ENCODE data around the gene MLLT3. TPM values are rescaled to one million over a fixed set of nuclear protein-coding genes. Genes with fewer than 3 reads are reported as not detected.

MLLT3 gene
- total RNA-seq, 2 experiments from 2014 or later = 112 TPM

- Mint-ChIP-seq H3K27ac (peak overlapping the region; percentile 73), H3K27me3 (no peaks in the 10 kb centered on the region), H3K4me1 (peaks cover 76% of the 10 kb centered on the region), H3K9me3 (no peaks in the 10 kb centered on the region), H3K4me3 (no peak overlapping the region), H3K36me3 (peaks cover 20% of the 10 kb centered on the region)
- POLR2A ChIA-PET = interaction anchor here (0.6 to 1.1 kb wide), 2 partner anchors 64 to 126 kb away, joined by 3 to 4 read pairs; partner anchors contain the start of genes FOCAD and MLLT3
- ATAC-seq (ENCODE audit: low read depth) (no peak), DNase-seq (no peak)
Measured at GRCh38 chr9:20557890-20558565, 64.3 kb downstream of the MLLT3 start.

DNA sequence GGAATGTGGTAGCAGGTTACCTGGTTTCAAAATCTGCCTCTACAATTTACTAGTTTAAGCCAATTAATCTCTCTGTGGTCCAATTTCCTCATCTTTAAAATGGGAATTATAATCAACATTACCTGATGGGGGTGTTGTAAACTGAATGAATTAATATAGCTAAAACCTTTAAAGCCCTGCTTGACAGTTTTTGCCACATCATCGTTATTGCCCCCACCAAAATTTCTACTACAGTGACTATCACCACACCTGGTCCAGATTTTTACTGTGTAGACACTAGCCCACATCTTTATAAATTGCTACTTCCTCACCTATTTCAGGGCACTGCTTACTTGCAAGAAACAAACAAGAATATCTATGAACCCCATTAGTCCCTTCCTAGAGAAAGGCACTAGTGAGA is 65.0 kb downstream of the MLLT3 start:
- Mint-ChIP-seq H3K4me3 (no peak overlapping the region), H3K9me3 (no peaks in the 10 kb centered on the region), H3K27me3 (no peaks in the 10 kb centered on the region), H3K4me1 (peaks cover 74% of the 10 kb centered on the region), H3K27ac (peak overlapping the region; percentile 73), H3K36me3 (peaks cover 20% of the 10 kb centered on the region)
- DNase-seq (no peak), ATAC-seq (ENCODE audit: low read depth) (no peak)
- POLR2A ChIA-PET = no interaction called here

DNA sequence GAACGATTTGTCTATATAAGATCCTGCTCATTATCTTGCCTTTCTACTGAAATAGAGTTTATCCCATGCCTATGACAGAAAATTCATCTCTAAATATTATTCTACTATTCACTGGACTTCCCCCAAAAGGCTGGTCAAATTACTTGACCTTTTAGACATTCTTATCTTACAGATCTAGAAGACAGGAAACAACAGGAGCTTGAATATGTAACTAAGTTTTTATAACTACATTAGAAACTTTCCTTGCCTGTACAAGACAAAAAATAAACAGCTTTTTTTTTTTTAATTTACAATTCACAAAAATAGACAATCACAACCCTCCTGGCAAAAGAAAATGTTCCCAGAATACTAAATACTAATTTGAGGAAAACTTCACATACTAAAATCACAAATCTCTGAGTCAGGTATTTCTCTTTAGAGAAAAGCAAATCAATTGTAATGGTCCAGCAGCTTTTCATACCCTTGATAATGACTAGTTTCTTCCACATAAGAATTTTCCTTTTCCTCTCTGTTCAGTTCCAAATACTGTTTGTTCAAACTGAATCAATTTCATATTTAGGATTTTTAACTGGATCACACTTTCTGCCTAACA is 68.6 kb downstream of the MLLT3 start:
- POLR2A ChIA-PET = interaction anchor here (0.7 to 2.7 kb wide), 3 partner anchors 66 to 344 kb away, joined by 3 to 11 read pairs (median 9); partner anchors contain the start of gene MLLT3

DNA sequence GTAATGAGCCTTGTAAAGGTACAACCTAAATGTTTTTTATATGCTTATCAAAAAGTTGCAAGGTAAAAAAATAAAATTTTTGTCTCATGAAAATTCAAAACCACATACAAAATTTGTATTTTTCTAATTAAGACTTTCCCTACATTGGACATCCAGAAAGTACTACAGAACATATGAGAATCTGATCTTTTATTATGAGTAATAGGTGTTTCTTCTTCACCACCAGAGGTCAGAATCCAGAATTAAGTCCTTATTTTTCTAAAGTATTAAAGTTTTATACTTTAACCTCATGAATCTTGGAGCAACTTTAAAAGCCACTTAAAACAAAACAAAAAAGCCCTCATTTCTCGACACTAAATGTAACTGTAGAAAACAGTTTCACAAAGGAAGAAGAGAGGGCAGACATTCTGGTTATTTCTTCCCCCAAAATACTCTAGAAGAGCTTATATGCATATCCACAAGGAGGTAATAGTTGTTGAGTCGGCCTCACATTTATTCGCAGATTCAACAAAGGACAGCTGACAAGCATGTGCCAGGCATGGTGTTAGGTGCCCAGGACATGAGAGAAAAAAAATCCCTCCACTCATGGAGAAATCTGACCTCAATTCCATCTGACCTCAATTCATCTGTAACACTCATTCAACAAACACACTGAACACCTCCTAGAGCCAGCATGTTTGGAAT is 69.3 kb downstream of the MLLT3 start:
- POLR2A ChIA-PET = interaction anchor here (0.7 to 2.7 kb wide), 3 partner anchors 66 to 344 kb away, joined by 3 to 11 read pairs (median 9); partner anchors contain the start of gene MLLT3
- peaks cover 4% of the 10 kb centered on the region for H3K9me3 Mint-ChIP-seq
- H3K36me3 Mint-ChIP-seq = peaks cover 36% of the 10 kb centered on the region
- H3K4me3 Mint-ChIP-seq = peak overlapping the region; percentile 71
- H3K27ac Mint-ChIP-seq = peak overlapping the region; percentile 84
- DNase-seq (no peak), ATAC-seq (ENCODE audit: low read depth) (peak; percentile 55)
- H3K4me1 Mint-ChIP-seq = peaks cover 66% of the 10 kb centered on the region
- no peaks in the 10 kb centered on the region for H3K27me3 Mint-ChIP-seq

More for the DNA sequence above, 68.6 kb downstream of the MLLT3 start:
- Mint-ChIP-seq H3K4me3 (peak overlapping the region; percentile 71), H3K36me3 (peaks cover 34% of the 10 kb centered on the region), H3K27me3 (no peaks in the 10 kb centered on the region), H3K9me3 (peaks cover 4% of the 10 kb centered on the region), H3K4me1 (peaks cover 70% of the 10 kb centered on the region), H3K27ac (peak overlapping the region; percentile 84)
- ATAC-seq (ENCODE audit: low read depth) (peak; percentile 17), DNase-seq (no peak)

- H3K27ac Mint-ChIP-seq = peak overlapping the region; percentile 84
- peaks cover 4% of the 10 kb centered on the region for H3K9me3 Mint-ChIP-seq
- ATAC-seq (ENCODE audit: low read depth) = peak; percentile 21
- POLR2A ChIA-PET = no interaction called here
- no peak for DNase-seq
- H3K27me3 Mint-ChIP-seq = no peaks in the 10 kb centered on the region
- H3K4me1 Mint-ChIP-seq = peaks cover 56% of the 10 kb centered on the region
- H3K4me3 Mint-ChIP-seq = peak overlapping the region; percentile 65
- H3K36me3 Mint-ChIP-seq = peaks cover 35% of the 10 kb centered on the region
Measured at GRCh38 chr9:20551835-20552234, 70.5 kb downstream of the MLLT3 start.

GRCh38 chr9:20551236-20551635 is 71.1 kb downstream of the MLLT3 start:
- H3K36me3 Mint-ChIP-seq = peaks cover 35% of the 10 kb centered on the region
- H3K27me3 Mint-ChIP-seq = no peaks in the 10 kb centered on the region
- ATAC-seq (ENCODE audit: low read depth) (no peak), DNase-seq (no peak)
- H3K4me1 Mint-ChIP-seq = peaks cover 56% of the 10 kb centered on the region
- POLR2A ChIA-PET = interaction anchor here (1.6 kb wide), 1 partner anchor 71 kb away, joined by 5 read pairs; the partner anchor contains the start of gene MLLT3
- peak overlapping the region; percentile 56 for H3K27ac Mint-ChIP-seq
- H3K4me3 Mint-ChIP-seq = peak overlapping the region; percentile 65
- peaks cover 4% of the 10 kb centered on the region for H3K9me3 Mint-ChIP-seq

GRCh38 chr9:20550326-20550725 is 72.0 kb downstream of the MLLT3 start:
- no peaks in the 10 kb centered on the region for H3K27me3 Mint-ChIP-seq

DNA sequence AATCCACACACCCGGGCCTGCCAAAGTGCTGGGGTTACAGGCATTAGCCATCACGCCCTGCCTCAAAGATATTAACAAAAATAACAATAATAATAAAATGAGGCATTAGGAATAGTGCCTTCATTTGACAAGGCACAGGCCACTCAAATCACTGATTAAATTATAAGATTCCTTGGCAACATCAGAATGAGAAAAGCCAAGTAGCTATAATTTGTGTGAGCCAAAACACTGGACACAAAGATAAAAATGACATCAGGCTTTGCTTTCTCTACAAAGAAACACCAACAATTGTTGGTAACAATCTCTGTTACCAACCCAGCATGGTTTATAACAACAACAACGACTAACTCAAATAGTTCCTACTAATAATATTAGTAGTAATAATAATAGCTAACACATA is 73.2 kb downstream of the MLLT3 start:
- H3K4me3 Mint-ChIP-seq = no peak overlapping the region
- peaks cover 45% of the 10 kb centered on the region for H3K4me1 Mint-ChIP-seq
- DNase-seq (no peak), ATAC-seq (ENCODE audit: low read depth) (no peak)
- POLR2A ChIA-PET = no interaction called here
- H3K27me3 Mint-ChIP-seq = no peaks in the 10 kb centered on the region
- peaks cover 47% of the 10 kb centered on the region for H3K36me3 Mint-ChIP-seq
- peaks cover 5% of the 10 kb centered on the region for H3K9me3 Mint-ChIP-seq
- no peak overlapping the region for H3K27ac Mint-ChIP-seq

More at GRCh38 chr9:20550326-20550725, 72.0 kb downstream of the MLLT3 start:
- Mint-ChIP-seq H3K4me3 (no peak overlapping the region), H3K36me3 (peaks cover 35% of the 10 kb centered on the region), H3K4me1 (peaks cover 52% of the 10 kb centered on the region), H3K27ac (peak overlapping the region; percentile 6), H3K9me3 (peaks cover 4% of the 10 kb centered on the region)
- ATAC-seq (ENCODE audit: low read depth) (no peak), DNase-seq (no peak)
- POLR2A ChIA-PET = interaction anchor here (1.6 kb wide), 1 partner anchor 72 kb away, joined by 5 read pairs; the partner anchor contains the start of gene MLLT3

- Mint-ChIP-seq H3K27me3 (no peaks in the 10 kb centered on the region), H3K9me3 (peaks cover 19% of the 10 kb centered on the region), H3K36me3 (peaks cover 66% of the 10 kb centered on the region), H3K4me3 (no peak overlapping the region), H3K4me1 (peaks cover 20% of the 10 kb centered on the region), H3K27ac (peak overlapping the region; percentile 42)
- ATAC-seq (ENCODE audit: low read depth) (no peak), DNase-seq (no peak)
- POLR2A ChIA-PET = no interaction called here
Measured at GRCh38 chr9:20545023-20545622, 77.2 kb downstream of the MLLT3 start.

- Mint-ChIP-seq H3K36me3 (peaks cover 82% of the 10 kb centered on the region), H3K27ac (no peak overlapping the region), H3K27me3 (no peaks in the 10 kb centered on the region), H3K9me3 (peaks cover 25% of the 10 kb centered on the region), H3K4me3 (no peak overlapping the region), H3K4me1 (peaks cover 25% of the 10 kb centered on the region)
- DNase-seq = no peak
- ATAC-seq (ENCODE audit: low read depth) = no peak
- POLR2A ChIA-PET = interaction anchor here (0.9 kb wide), 1 partner anchor 10 kb away, joined by 4 read pairs; no protein-coding TSS in a partner anchor
Measured at GRCh38 chr9:20540169-20540863, 82.0 kb downstream of the MLLT3 start.

- H3K27ac Mint-ChIP-seq = no peak overlapping the region
- POLR2A ChIA-PET = no interaction called here
- DNase-seq (no peak), ATAC-seq (ENCODE audit: low read depth) (no peak)
- H3K36me3 Mint-ChIP-seq = peaks cover 75% of the 10 kb centered on the region
- H3K4me1 Mint-ChIP-seq = peaks cover 23% of the 10 kb centered on the region
- no peaks in the 10 kb centered on the region for H3K27me3 Mint-ChIP-seq
- H3K9me3 Mint-ChIP-seq = peaks cover 24% of the 10 kb centered on the region
- H3K4me3 Mint-ChIP-seq = no peak overlapping the region
Measured at GRCh38 chr9:20538956-20539355, 83.3 kb downstream of the MLLT3 start.

DNA sequence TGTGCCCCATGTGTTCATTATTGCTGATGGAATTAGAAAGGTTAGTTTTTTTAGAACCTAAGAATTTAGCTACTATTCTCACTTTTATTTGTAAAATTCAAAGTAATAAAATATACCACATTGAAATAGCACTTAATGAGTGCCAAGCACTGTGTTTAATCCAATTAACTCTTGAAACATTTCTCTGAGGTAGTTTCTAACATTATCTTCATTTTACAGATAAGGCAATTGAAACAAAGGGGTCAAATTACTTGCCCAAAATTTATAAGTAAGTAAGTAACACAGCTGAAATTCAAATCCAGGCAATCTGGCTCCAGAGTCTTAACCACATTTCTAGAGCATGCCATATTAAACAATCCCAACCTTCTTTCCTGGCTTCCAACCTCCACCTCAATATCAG is 84.2 kb downstream of the MLLT3 start:
- ATAC-seq (ENCODE audit: low read depth) = no peak
- POLR2A ChIA-PET = no interaction called here
- DNase-seq = no peak
- Mint-ChIP-seq H3K27ac (no peak overlapping the region), H3K36me3 (peaks cover 73% of the 10 kb centered on the region), H3K27me3 (no peaks in the 10 kb centered on the region), H3K9me3 (peaks cover 23% of the 10 kb centered on the region), H3K4me1 (peaks cover 22% of the 10 kb centered on the region), H3K4me3 (no peak overlapping the region)

All from activated naive CD8-positive, alpha-beta T cell treated with anti-CD3 and anti-CD28 coated beads, Interleukin-2, amount 10 ng/mL, durations not matched to agents 7 days and 5 days (primary cell).